Endothelial cell (in vitro differentiated cells): ENCODE results near the gene ARRB1. TPM values are rescaled to one million over a fixed set of nuclear protein-coding genes. Genes with fewer than 3 reads are reported as not detected.

Source experiments
- DNase-seq: peaks from one replicate; pipeline ENCODE4 v3.0.0; 2021; ENCODE audit warnings: low spot score
- H3K27ac Mint-ChIP-seq: one replicate; pipeline ENCODE4 v1.8.0; 2021; ENCODE audit warnings: mixed read lengths, inconsistent platforms; ENCODE audit not compliant: unreplicated experiment
- H3K27me3 Mint-ChIP-seq: one replicate; pipeline ENCODE4 v1.8.0; 2021; ENCODE audit warnings: mild to moderate bottlenecking, moderate library complexity, mixed read lengths, inconsistent platforms; ENCODE audit not compliant: unreplicated experiment
- H3K36me3 Mint-ChIP-seq: one replicate; pipeline ENCODE4 v1.8.0; 2021; ENCODE audit warnings: mild to moderate bottlenecking, low read depth, mixed read lengths, inconsistent platforms; ENCODE audit not compliant: unreplicated experiment
- H3K4me1 Mint-ChIP-seq: one replicate; pipeline ENCODE4 v1.8.0; 2021; ENCODE audit warnings: mild to moderate bottlenecking, mixed read lengths, inconsistent platforms; ENCODE audit not compliant: unreplicated experiment
- H3K4me3 Mint-ChIP-seq: one replicate; pipeline ENCODE4 v1.8.0; 2021; ENCODE audit warnings: mild to moderate bottlenecking, mixed read lengths, inconsistent platforms; ENCODE audit not compliant: unreplicated experiment
- H3K9me3 Mint-ChIP-seq: one replicate; pipeline ENCODE4 v1.8.0; 2021; ENCODE audit warnings: mixed read lengths, inconsistent platforms; ENCODE audit not compliant: unreplicated experiment
- total RNA-seq: library from RNA; stranded (reverse); fragmentation: NEBNext Ultra II Directional; extraction: Animal tissue kit (Norgen Biotek cat#: 25700); gene quantifications from one replicate; pipeline ENCODE4 v1.2.1, GENCODE V29; 2021; ENCODE audit not compliant: unreplicated experiment
- TF ChIP-seq, protein P1 (sequence below): fragments of 200-600 bp; sonication (generic); IDR thresholded peaks from one replicate; pipeline ENCODE4 v1.5.0; 2021; ENCODE audit warnings: antibody characterized with exemption; ENCODE audit not compliant: unreplicated experiment

The ARRB1 gene
- total RNA-seq, 1 donor from 2014 or later: 197 TPM

DNA sequence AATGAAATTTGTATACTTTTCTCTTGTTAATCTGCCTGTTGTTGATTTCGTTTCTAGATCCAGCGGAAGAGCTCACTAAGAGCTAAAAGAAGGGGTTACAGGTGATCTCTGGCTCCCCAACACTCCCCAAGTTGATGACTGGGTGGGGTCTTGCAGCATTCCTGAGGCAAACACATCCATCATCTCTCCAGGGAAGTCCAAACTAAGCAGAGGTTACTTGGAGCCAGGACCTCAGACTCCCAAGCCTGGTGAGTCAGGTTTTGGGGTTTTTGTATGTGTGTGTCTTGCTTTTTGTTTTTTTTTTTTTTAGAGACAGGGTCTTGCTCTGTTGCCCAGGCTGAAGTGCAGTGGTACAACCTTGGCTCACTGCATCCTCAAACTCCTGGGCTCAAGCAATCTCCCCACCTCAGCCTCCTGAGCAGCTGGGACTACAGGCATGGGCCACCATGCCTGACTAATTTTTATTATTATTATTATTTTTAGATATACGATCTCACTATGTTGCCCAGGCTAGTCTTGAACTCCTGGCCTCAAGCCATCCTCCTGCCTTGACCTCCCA, 36.4 kb upstream of the ARRB1 start:
- H3K4me1 Mint-ChIP-seq: peaks cover 11% of the 10 kb centered on the region
- no peaks in the 10 kb centered on the region for H3K36me3 Mint-ChIP-seq
- H3K9me3 Mint-ChIP-seq: no peaks in the 10 kb centered on the region
- H3K27ac Mint-ChIP-seq: no peak overlapping the region
- DNase-seq: no peak
- TF ChIP-seq, protein P1, sequence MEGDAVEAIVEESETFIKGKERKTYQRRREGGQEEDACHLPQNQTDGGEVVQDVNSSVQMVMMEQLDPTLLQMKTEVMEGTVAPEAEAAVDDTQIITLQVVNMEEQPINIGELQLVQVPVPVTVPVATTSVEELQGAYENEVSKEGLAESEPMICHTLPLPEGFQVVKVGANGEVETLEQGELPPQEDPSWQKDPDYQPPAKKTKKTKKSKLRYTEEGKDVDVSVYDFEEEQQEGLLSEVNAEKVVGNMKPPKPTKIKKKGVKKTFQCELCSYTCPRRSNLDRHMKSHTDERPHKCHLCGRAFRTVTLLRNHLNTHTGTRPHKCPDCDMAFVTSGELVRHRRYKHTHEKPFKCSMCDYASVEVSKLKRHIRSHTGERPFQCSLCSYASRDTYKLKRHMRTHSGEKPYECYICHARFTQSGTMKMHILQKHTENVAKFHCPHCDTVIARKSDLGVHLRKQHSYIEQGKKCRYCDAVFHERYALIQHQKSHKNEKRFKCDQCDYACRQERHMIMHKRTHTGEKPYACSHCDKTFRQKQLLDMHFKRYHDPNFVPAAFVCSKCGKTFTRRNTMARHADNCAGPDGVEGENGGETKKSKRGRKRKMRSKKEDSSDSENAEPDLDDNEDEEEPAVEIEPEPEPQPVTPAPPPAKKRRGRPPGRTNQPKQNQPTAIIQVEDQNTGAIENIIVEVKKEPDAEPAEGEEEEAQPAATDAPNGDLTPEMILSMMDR: no peak
- H3K4me3 Mint-ChIP-seq: no peak overlapping the region
- H3K27me3 Mint-ChIP-seq: no peaks in the 10 kb centered on the region

DNA sequence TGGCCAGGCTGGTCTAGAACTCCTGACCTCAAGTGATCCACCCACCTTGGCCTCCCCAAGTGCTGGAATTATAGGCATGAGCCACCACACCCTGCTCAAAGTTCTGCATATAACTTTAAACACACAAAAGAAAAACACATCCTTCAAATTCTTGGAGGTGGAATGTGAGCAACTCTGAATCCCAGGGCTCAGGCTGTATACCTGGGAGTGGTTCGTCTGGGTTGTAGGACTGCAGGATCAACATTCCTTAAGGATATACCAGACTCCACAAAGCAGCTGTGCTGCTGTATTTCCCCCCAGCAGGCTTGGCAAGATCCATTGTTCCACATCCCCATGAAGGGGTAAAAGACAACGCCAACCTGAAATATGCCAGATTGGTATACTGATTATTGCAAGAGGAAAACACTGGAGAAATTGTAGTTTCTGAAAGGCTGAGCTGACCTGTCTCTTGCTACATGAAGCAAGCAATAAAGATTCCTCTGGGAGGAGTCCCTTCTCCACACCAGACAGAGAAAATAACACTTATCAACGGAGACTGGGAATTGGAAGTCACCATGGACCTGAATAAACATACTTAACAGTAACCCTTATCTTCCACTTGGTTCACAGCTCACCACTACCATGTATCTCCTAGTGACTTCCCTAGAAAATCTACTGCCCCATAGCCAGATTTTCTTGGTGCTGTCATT, 35.6 kb upstream of the ARRB1 start:
- Mint-ChIP-seq H3K36me3 (no peaks in the 10 kb centered on the region), H3K27me3 (no peaks in the 10 kb centered on the region), H3K27ac (peak overlapping the region; percentile 15), H3K4me3 (no peak overlapping the region), H3K4me1 (peaks cover 11% of the 10 kb centered on the region), H3K9me3 (no peaks in the 10 kb centered on the region)
- TF ChIP-seq, protein P1: no peak
- no peak for DNase-seq

DNA sequence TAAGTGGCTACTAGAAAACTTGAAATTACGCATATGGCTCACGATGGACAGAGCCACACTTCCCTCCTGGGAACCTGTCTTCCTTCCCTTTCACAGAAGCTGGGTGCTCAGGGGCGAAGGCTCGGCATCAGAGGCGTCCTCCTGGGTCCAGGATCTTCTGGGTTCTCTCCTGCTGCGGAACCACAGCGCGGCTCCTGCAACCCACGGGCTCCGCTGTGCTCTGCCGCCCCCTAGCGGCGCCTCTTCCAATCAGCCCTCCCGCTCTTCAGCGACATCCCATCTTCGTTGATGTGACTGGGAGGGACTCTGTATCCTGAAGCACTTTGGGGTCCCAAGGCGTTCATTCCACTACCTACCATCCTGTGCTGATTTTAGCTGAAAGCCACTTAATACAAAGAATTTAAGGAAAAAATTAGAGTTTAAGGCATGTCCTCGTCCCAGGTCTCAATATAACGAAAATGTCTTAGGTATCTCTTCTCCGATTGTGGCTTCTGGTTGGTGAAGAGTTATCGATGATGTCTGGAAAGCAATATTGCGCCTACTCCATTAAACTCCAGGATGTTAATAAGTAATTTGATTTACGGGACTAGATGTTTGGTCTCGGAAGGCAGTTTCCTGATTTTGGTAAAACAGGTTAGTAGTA, 33.1 kb upstream of the ARRB1 start:
- DNase-seq: peak; percentile 82
- Mint-ChIP-seq H3K4me1 (peaks cover 11% of the 10 kb centered on the region), H3K9me3 (no peaks in the 10 kb centered on the region), H3K27ac (no peak overlapping the region), H3K27me3 (no peaks in the 10 kb centered on the region), H3K36me3 (no peaks in the 10 kb centered on the region), H3K4me3 (no peak overlapping the region)
- TF ChIP-seq, protein P1: peak; percentile 99

- H3K27ac Mint-ChIP-seq: peak overlapping the region; percentile 53
- H3K4me1 Mint-ChIP-seq: peaks cover 11% of the 10 kb centered on the region
- no peaks in the 10 kb centered on the region for H3K9me3 Mint-ChIP-seq
- TF ChIP-seq, protein P1: no peak
- no peak overlapping the region for H3K4me3 Mint-ChIP-seq
- H3K27me3 Mint-ChIP-seq: no peaks in the 10 kb centered on the region
- no peaks in the 10 kb centered on the region for H3K36me3 Mint-ChIP-seq
- DNase-seq: peak; percentile 34
These were observed 31.8 kb upstream of the ARRB1 start for GRCh38 chr11:75383246-75383645.
